Smooth muscle cell (in vitro differentiated cells): ENCODE data around the gene CAMK2B. TPM values are rescaled to one million over a fixed set of nuclear protein-coding genes. Genes with fewer than 3 reads are reported as not detected.

Experiments
- DNase-seq: peaks from one replicate; lab custom pipeline; 2025; ENCODE audit not compliant: unreplicated experiment; lab: John Stamatoyannopoulos, UW
- H2AFZ ChIP-seq: fragments of 200-600 bp; sonication (generic); 2 replicates; pipeline ENCODE4 v1.6.0; 2016; ENCODE audit warnings: antibody characterized with exemption, low read depth, mild to moderate bottlenecking
- H3F3A ChIP-seq: fragments of 200-600 bp; sonication (generic); 2 replicates; pipeline ENCODE4 v1.6.0; 2017; ENCODE audit warnings: antibody characterized with exemption, low read depth
- H3K27ac ChIP-seq: fragments of 200-600 bp; sonication (generic); 2 replicates; pipeline ENCODE4 v1.5.1; 2016; ENCODE audit warnings: low read depth, mild to moderate bottlenecking
- H3K27me3 ChIP-seq: fragments of 200-600 bp; sonication (generic); 2 replicates; pipeline ENCODE4 v1.6.1; 2016; ENCODE audit warnings: low read depth, mild to moderate bottlenecking
- H3K36me3 ChIP-seq: fragments of 200-600 bp; sonication (generic); 2 replicates; pipeline ENCODE4 v1.5.1; 2016; ENCODE audit warnings: low read depth
- H3K4me1 ChIP-seq: fragments of 200-600 bp; sonication (generic); 2 replicates; pipeline ENCODE4 v1.5.1; 2016; ENCODE audit warnings: low read depth
- H3K4me2 ChIP-seq: fragments of 200-600 bp; sonication (generic); 2 replicates; pipeline ENCODE4 v1.6.0; 2016; ENCODE audit warnings: mild to moderate bottlenecking
- H3K4me3 ChIP-seq: fragments of 200-600 bp; sonication (generic); 2 replicates; pipeline ENCODE4 v1.5.1; 2016; ENCODE audit warnings: mild to moderate bottlenecking
- H3K79me2 ChIP-seq: fragments of 200-600 bp; sonication (generic); 2 replicates; pipeline ENCODE4 v1.6.0; 2016; ENCODE audit warnings: low read depth, mild to moderate bottlenecking
- H3K9ac ChIP-seq: fragments of 200-600 bp; sonication (generic); 2 replicates; pipeline ENCODE4 v1.6.0; 2016; ENCODE audit warnings: low read depth
- H3K9me3 ChIP-seq: fragments of 200-600 bp; sonication (generic); replicated peaks from 2 replicates; pipeline ENCODE4 v1.5.1; 2016; ENCODE audit warnings: low read depth
- H4K20me1 ChIP-seq: fragments of 200-600 bp; sonication (generic); 2 replicates; pipeline ENCODE4 v1.6.0; 2016; ENCODE audit warnings: low read depth
- whole genome bisulfite sequencing: methylation state at CpG from one replicate; pipeline ENCODE4 v1.1.7; 2016; ENCODE audit warnings: low lambda C conversion rate; 5-methylcytosine and 5-hydroxymethylcytosine counted together
- polyA plus RNA-seq: library from polyadenylated mRNA; unstranded; fragments of >200 nt; fragmentation: Nextera tagmentation; extraction: Ambion mirVana; gene quantifications from 2 replicates; pipeline ENCODE4 v1.2.1, GENCODE V29; 2016
- total RNA-seq: library from RNA; depleted of rRNA; stranded (reverse); fragments of >200 nt; gene quantifications from 2 replicates; pipeline ENCODE4 v1.2.3, GENCODE V29; 2014
- TF ChIP-seq, protein P1 (sequence below): fragments of 200-600 bp; sonication (generic); IDR thresholded peaks from 2 replicates; pipeline ENCODE4 v1.5.1; 2017; ENCODE audit warnings: borderline replicate concordance, mild to moderate bottlenecking, antibody characterized with exemption; ENCODE audit not compliant: insufficient read depth, poor library complexity, severe bottlenecking

The CAMK2B gene
- total and polyA plus RNA-seq, 2 experiments from 2014 or later, result not detected

- H3K9me3 ChIP-seq, result no peaks in the 10 kb centered on the region
- H3K4me1 ChIP-seq, result peaks cover 4% of the 10 kb centered on the region
- H3K36me3 ChIP-seq, result no peaks in the 10 kb centered on the region
- no peak overlapping the region for H2AFZ ChIP-seq
- no peak overlapping the region for H3K9ac ChIP-seq
- no peaks in the 10 kb centered on the region for H3F3A ChIP-seq
- TF ChIP-seq, protein P1, sequence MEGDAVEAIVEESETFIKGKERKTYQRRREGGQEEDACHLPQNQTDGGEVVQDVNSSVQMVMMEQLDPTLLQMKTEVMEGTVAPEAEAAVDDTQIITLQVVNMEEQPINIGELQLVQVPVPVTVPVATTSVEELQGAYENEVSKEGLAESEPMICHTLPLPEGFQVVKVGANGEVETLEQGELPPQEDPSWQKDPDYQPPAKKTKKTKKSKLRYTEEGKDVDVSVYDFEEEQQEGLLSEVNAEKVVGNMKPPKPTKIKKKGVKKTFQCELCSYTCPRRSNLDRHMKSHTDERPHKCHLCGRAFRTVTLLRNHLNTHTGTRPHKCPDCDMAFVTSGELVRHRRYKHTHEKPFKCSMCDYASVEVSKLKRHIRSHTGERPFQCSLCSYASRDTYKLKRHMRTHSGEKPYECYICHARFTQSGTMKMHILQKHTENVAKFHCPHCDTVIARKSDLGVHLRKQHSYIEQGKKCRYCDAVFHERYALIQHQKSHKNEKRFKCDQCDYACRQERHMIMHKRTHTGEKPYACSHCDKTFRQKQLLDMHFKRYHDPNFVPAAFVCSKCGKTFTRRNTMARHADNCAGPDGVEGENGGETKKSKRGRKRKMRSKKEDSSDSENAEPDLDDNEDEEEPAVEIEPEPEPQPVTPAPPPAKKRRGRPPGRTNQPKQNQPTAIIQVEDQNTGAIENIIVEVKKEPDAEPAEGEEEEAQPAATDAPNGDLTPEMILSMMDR, result no peak
- no peak overlapping the region for H3K4me3 ChIP-seq
- H3K27me3 ChIP-seq, result peaks cover 19% of the 10 kb centered on the region
- no peak overlapping the region for H3K4me2 ChIP-seq
- no peaks in the 10 kb centered on the region for H3K79me2 ChIP-seq
- no peaks in the 10 kb centered on the region for H4K20me1 ChIP-seq
- 81% methylated on average over 12 of the region's 12 CpGs for WGBS
- H3K27ac ChIP-seq, result no peak overlapping the region
- no peak for DNase-seq
Observed at GRCh38 chr7:44305564-44306507, 19.6 kb downstream of the CAMK2B start.

DNA sequence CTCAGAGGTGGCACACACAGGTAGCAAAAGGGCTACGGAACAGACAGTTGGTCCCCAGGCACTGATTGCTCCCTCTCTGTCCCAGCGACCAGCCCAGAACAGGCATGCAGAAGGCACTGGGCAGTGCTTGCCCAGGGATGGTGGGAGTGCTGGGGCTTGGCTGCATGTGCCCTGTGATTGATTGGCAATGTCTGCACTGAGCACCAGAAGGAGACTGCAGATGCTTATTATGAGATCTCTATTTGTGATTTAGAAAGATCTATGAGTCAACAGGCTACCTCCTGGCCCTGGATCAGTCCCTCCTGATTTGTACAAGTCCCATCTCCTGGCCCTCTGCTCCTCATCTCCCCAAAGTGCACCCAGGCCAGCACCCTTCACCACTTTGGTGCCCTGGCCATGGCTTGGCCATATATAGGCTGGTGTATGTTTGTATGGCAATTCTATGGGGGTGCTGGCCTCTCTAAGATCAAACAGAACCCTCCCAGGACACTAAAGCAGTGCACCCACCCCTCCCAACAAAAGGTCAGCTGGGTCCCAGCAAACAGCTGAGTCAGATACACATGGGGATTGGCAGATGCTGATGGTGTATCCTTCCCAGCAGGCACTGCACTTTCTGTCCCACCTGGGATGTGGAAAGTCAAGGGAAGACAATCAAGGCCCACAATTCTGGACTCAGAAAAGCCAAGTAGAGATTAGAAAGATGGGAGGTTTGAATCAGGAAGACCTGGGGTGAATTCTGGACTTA, 30.9 kb downstream of the CAMK2B start:
- Histone ChIP-seq H3K36me3 (no peaks in the 10 kb centered on the region), H4K20me1 (no peaks in the 10 kb centered on the region), H3K9ac (no peak overlapping the region), H3K4me3 (no peak overlapping the region), H3K9me3 (no peaks in the 10 kb centered on the region), H3K4me2 (no peak overlapping the region), H3K27me3 (peaks cover 54% of the 10 kb centered on the region), H2AFZ (no peak overlapping the region), H3K79me2 (no peaks in the 10 kb centered on the region), H3K27ac (no peak overlapping the region), H3K4me1 (no peaks in the 10 kb centered on the region), H3F3A (no peaks in the 10 kb centered on the region)
- WGBS, result 59% methylated on average over 2 of the region's 2 CpGs
- TF ChIP-seq, protein P1, result no peak
- DNase-seq, result no peak

DNA sequence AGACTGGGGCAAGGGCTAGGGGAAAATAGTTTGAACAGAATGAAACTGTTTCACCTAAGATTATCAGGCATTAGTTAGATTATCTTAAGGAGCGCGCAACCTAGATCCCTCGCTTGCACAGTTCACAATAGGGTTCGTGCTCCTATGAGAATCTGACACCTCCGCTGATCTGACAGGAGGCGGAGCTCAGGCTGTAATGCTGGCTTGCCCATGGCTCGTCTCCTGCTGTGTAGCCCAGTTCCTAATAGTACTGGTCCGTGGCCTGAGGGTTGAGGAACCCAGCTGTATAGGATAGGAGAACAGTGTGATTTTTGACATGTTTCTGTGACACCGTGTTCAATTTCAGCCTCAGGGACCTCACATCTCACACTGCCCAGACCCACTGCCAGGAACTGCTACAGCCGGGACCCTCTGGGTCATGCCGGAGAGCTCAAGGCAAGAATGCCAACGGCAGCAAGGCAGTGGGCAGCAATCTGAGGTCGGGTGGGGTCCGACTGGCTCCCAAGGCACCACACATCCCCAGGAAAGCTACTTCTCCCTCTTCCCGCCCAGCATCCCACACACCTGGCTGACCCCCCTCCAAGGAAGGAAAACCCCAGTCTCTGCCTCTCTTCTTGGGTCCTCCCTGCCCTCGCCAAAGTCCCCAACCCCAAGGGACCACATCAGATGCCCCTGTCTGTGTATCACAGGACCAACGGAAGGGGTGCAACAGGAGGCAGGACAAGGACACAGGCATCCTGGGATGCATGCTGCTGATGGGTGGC, 31.7 kb downstream of the CAMK2B start:
- WGBS, result 65% methylated on average over 16 of the region's 17 CpGs
- Histone ChIP-seq H3K36me3 (no peaks in the 10 kb centered on the region), H3K9ac (no peak overlapping the region), H3K4me1 (no peaks in the 10 kb centered on the region), H3K9me3 (no peaks in the 10 kb centered on the region), H3K79me2 (no peaks in the 10 kb centered on the region), H4K20me1 (no peaks in the 10 kb centered on the region), H3K4me3 (no peak overlapping the region), H3K4me2 (no peak overlapping the region), H2AFZ (no peak overlapping the region), H3K27me3 (peaks cover 48% of the 10 kb centered on the region), H3K27ac (no peak overlapping the region), H3F3A (no peaks in the 10 kb centered on the region)
- TF ChIP-seq, protein P1, result no peak
- DNase-seq, result no peak
